H1 (cell line): Measurements from ENCODE around the gene NRROS.

Experiments
- FOSL1 ChIP-seq: IDR thresholded peaks from 2 replicates; pipeline ENCODE4 v1.6.1; 2011; ENCODE audit warnings: mild to moderate bottlenecking, low read depth, low read length, moderate library complexity; ENCODE audit not compliant: insufficient read depth
- POLR2AphosphoS5 ChIP-seq: IDR thresholded peaks from 2 replicates; pipeline ENCODE4 v1.6.1; 2011; ENCODE audit warnings: low read depth, low read length
- TF ChIP-seq, protein P1 (sequence below), 3 experiments: IDR thresholded peaks; 1 replicate in 2 of 3; 2 replicates in 1 of 3; pipeline versions ENCODE4 v1.5.1 to v1.6.1; 2011; ENCODE audit warnings: low read length in 3 of 3, mild to moderate bottlenecking in 3 of 3, inconsistent platforms in 2 of 3, low read depth in 1 of 3, moderate library complexity in 1 of 3; ENCODE audit not compliant: insufficient read depth in 1 of 3; ENCODE audit errors: control extremely low read depth in 1 of 3

DNA sequence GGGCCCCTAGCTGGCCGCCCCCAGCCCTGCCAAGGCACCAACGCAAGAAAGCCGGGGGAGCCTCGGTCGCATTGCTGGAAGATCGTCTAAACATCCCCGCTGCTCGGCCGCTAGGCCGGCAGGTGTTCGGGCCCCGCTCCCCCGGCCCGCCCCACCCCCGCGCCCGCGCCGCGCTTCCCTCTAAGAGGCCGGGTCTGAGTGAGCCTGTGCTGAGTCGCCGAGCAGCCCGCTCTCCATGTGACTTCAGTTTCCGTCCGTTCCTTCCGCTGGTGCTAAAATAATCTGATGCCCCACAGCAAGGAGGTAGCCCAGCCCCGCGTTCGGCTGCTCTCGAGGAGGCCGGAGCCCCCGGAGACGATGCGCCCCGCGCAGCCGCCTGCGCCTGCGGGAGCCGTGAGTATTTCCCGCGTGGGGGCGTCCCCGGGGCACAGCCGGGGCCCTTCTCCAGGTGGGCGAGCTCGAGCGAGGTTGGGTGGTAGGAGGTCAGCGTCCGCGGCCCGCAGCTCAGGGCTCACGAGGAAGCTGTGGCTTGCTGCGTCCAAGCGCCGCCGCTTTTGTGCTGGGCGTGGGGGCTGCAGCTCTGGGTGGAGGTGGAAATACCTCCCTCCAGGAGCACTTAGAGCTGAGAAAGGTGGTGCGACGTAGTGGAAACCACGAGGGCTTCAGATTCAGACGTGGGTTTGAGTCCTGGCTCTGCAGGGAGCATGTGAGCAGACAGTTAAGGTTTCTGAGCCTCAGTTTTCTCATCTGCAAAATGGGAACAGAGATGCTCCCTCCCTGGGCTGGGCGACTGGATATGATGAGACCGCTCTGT lies at the start of gene NRROS:
- no peak for TF ChIP-seq FOSL1
- TF ChIP-seq POLR2AphosphoS5 = no peak
- TF ChIP-seq, protein P1, sequence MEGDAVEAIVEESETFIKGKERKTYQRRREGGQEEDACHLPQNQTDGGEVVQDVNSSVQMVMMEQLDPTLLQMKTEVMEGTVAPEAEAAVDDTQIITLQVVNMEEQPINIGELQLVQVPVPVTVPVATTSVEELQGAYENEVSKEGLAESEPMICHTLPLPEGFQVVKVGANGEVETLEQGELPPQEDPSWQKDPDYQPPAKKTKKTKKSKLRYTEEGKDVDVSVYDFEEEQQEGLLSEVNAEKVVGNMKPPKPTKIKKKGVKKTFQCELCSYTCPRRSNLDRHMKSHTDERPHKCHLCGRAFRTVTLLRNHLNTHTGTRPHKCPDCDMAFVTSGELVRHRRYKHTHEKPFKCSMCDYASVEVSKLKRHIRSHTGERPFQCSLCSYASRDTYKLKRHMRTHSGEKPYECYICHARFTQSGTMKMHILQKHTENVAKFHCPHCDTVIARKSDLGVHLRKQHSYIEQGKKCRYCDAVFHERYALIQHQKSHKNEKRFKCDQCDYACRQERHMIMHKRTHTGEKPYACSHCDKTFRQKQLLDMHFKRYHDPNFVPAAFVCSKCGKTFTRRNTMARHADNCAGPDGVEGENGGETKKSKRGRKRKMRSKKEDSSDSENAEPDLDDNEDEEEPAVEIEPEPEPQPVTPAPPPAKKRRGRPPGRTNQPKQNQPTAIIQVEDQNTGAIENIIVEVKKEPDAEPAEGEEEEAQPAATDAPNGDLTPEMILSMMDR (IDR thresholded peaks at IDR 0.05; ENCODE audit: control extremely low read depth in 1 of 3, insufficient read depth in 1 of 3, low read depth in 1 of 3, low read length in 3 of 3) = no peak
